GM12801 (cell line): Measurements from ENCODE around the gene NLRP1.

Experiments used
- TF ChIP-seq, protein P1 (sequence below): IDR thresholded peaks from one replicate; pipeline ENCODE4 v1.5.1; 2011; ENCODE audit warnings: control low read depth; ENCODE audit not compliant: insufficient read length; ENCODE audit errors: extremely low read depth

Gene NLRP1

GRCh38 chr17:5605452-5605851, 21.1 kb upstream of the NLRP1 start:
- TF ChIP-seq, protein P1, sequence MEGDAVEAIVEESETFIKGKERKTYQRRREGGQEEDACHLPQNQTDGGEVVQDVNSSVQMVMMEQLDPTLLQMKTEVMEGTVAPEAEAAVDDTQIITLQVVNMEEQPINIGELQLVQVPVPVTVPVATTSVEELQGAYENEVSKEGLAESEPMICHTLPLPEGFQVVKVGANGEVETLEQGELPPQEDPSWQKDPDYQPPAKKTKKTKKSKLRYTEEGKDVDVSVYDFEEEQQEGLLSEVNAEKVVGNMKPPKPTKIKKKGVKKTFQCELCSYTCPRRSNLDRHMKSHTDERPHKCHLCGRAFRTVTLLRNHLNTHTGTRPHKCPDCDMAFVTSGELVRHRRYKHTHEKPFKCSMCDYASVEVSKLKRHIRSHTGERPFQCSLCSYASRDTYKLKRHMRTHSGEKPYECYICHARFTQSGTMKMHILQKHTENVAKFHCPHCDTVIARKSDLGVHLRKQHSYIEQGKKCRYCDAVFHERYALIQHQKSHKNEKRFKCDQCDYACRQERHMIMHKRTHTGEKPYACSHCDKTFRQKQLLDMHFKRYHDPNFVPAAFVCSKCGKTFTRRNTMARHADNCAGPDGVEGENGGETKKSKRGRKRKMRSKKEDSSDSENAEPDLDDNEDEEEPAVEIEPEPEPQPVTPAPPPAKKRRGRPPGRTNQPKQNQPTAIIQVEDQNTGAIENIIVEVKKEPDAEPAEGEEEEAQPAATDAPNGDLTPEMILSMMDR = no peak

- TF ChIP-seq, protein P1 = no peak
Measured at GRCh38 chr17:5600041-5600440, 15.7 kb upstream of the NLRP1 start.

DNA sequence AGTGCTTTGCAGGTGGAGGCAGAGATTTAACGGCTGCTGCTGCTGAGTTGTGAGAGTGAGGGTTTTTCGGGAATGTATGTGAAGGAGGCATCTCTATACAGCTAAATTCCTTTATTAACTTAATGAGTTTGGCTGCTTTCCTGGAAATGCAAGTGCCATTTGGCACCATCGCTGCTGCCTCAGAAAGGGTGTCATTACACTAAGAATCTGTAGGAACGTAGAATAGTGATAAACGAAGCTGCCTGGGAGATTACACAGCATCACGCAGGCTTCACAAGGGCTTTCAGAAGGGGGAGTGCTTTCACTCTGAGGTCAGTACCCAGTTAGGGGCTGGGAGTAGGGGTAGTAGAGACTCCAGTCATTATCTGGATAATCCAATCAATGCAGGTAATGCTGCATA, 14.1 kb upstream of the NLRP1 start:
- TF ChIP-seq, protein P1 = no peak

- TF ChIP-seq, protein P1 = no peak
Measured at GRCh38 chr17:5596421-5596820, 12.1 kb upstream of the NLRP1 start.

GRCh38 chr17:5595831-5596230, 11.5 kb upstream of the NLRP1 start:
- TF ChIP-seq, protein P1 = no peak

- TF ChIP-seq, protein P1 = no peak
Measured at GRCh38 chr17:5592382-5592781, 8.1 kb upstream of the NLRP1 start.

DNA sequence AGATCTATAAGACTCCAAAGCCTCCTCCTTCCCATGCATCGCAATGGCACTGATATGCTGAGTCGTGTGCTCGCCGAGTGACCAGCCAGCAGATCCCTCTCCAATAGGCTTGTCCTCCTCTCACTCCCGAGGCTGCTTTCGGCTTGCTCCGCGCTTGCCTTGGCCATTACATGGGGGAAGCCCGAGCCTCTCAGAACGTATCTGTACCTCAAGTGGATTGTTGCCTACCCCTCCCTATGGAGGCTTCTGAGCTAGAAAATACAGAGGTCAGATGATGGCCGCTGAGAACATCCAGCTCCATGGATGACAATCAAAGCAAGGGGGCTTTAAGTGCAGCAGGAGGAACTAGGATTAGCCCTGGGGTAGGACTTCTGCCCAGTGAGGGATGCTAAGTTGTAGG, 7.7 kb upstream of the NLRP1 start:
- TF ChIP-seq, protein P1 = no peak

- TF ChIP-seq, protein P1 = no peak
Measured at GRCh38 chr17:5588584-5588983, 4.3 kb upstream of the NLRP1 start.
